ENCODE measurements around the gene PEMT. TPM values are rescaled to one million over a fixed set of nuclear protein-coding genes. Genes with fewer than 3 reads are reported as not detected.

PEMT gene
- total RNA-seq, 2 donors from 2014 or later, result 38.3 to 52.7 TPM

DNA sequence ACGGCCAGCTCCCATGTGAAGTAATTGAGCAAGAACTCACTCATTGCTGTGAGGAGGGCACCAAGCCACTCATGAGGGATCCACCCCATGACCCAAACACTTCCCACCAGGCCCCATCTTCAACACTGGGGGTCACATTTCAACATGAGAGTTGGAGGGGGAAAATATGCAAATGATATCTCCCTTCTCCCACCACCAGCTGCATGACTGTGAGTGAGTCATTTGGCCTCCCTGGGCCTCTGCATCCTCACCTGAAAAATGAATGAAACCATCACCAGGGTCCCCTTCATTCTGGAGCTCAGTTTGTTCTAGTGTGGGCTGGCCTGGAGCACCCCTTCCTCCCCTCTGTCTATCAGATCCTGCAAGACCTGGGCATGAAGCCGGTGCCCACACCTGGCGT is 121.5 kb downstream of the PEMT start:
- Mint-ChIP-seq H3K4me1 (no peaks in the 10 kb centered on the region), H3K4me3 (no peak overlapping the region), H3K27ac (no peak overlapping the region), H3K9me3 (no peaks in the 10 kb centered on the region), H3K36me3 (ENCODE audit: low read depth) (no peaks in the 10 kb centered on the region), H3K27me3 (ENCODE audit: insufficient read depth) (peaks cover 17% of the 10 kb centered on the region)
- TF ChIP-seq CTCF (conservative IDR thresholded peaks at IDR 0.05), result no peak
- peaks cover 9% of the 10 kb centered on the region for H3K27me3 ChIP-seq (ENCODE audit: control insufficient read depth, insufficient read depth, low read length, poor library complexity, severe bottlenecking)
- 88 to 97% methylated on average over 3 of the region's 3 CpGs for WGBS, 2 experiments (ENCODE audit: insufficient coverage in 1 of 2, insufficient read length in 1 of 2)
- H3K9ac ChIP-seq (ENCODE audit: extremely low read depth, low read length, poor library complexity, severe bottlenecking), result no peak overlapping the region
- H3K9me3 ChIP-seq (ENCODE audit: control insufficient read depth, low read length), result no peaks in the 10 kb centered on the region
- no peak for DNase-seq
- H3K4me1 ChIP-seq (ENCODE audit: control insufficient read depth, insufficient read depth, low read length), result no peaks in the 10 kb centered on the region
- H3K36me3 ChIP-seq (ENCODE audit: control insufficient read depth, insufficient read depth, low read length), result no peaks in the 10 kb centered on the region
- no peak overlapping the region for H3K4me3 ChIP-seq (ENCODE audit: low read length)
- no peak overlapping the region for H3K27ac ChIP-seq (ENCODE audit: low read depth, low read length)

- H3K27me3 Mint-ChIP-seq (ENCODE audit: insufficient read depth), result peaks cover 24% of the 10 kb centered on the region
- H3K9ac ChIP-seq (ENCODE audit: extremely low read depth, low read length, poor library complexity, severe bottlenecking), result no peak overlapping the region
- no peak overlapping the region for H3K4me3 Mint-ChIP-seq
- H3K36me3 ChIP-seq (ENCODE audit: control insufficient read depth, insufficient read depth, low read length), result no peaks in the 10 kb centered on the region
- H3K4me1 Mint-ChIP-seq, result no peaks in the 10 kb centered on the region
- no peak overlapping the region for H3K4me3 ChIP-seq (ENCODE audit: low read length)
- no peaks in the 10 kb centered on the region for H3K36me3 Mint-ChIP-seq (ENCODE audit: low read depth)
- no peak for DNase-seq
- no peak overlapping the region for H3K27ac Mint-ChIP-seq
- no peak for TF ChIP-seq CTCF (conservative IDR thresholded peaks at IDR 0.05)
- H3K9me3 Mint-ChIP-seq, result no peaks in the 10 kb centered on the region
- no peak overlapping the region for H3K27ac ChIP-seq (ENCODE audit: low read depth, low read length)
- H3K9me3 ChIP-seq (ENCODE audit: control insufficient read depth, low read length), result no peaks in the 10 kb centered on the region
- WGBS, 2 experiments (ENCODE audit: insufficient coverage in 1 of 2, insufficient read length in 1 of 2), result 88 to 100% methylated on average over 1 to 4 of the region's 4 CpGs
- no peaks in the 10 kb centered on the region for H3K4me1 ChIP-seq (ENCODE audit: control insufficient read depth, insufficient read depth, low read length)
- peaks cover 14% of the 10 kb centered on the region for H3K27me3 ChIP-seq (ENCODE audit: control insufficient read depth, insufficient read depth, low read length, poor library complexity, severe bottlenecking)
Measured at GRCh38 chr17:17469358-17469757, 122.2 kb downstream of the PEMT start.

GRCh38 chr17:17468217-17469010 is 123.1 kb downstream of the PEMT start:
- Histone ChIP-seq H3K27me3 (ENCODE audit: control insufficient read depth, insufficient read depth, low read length, poor library complexity, severe bottlenecking) (peaks cover 14% of the 10 kb centered on the region), H3K27ac (ENCODE audit: low read depth, low read length) (no peak overlapping the region), H3K4me3 (ENCODE audit: low read length) (no peak overlapping the region), H3K9me3 (ENCODE audit: control insufficient read depth, low read length) (no peaks in the 10 kb centered on the region), H3K4me1 (ENCODE audit: control insufficient read depth, insufficient read depth, low read length) (no peaks in the 10 kb centered on the region), H3K36me3 (ENCODE audit: control insufficient read depth, insufficient read depth, low read length) (no peaks in the 10 kb centered on the region), H3K9ac (ENCODE audit: extremely low read depth, low read length, poor library complexity, severe bottlenecking) (no peak overlapping the region)
- no peaks in the 10 kb centered on the region for H3K4me1 Mint-ChIP-seq
- no peaks in the 10 kb centered on the region for H3K9me3 Mint-ChIP-seq
- H3K27me3 Mint-ChIP-seq (ENCODE audit: insufficient read depth), result peaks cover 29% of the 10 kb centered on the region
- TF ChIP-seq CTCF (conservative IDR thresholded peaks at IDR 0.05), result no peak
- no peak overlapping the region for H3K27ac Mint-ChIP-seq
- H3K4me3 Mint-ChIP-seq, result no peak overlapping the region
- DNase-seq, result no peak
- H3K36me3 Mint-ChIP-seq (ENCODE audit: low read depth), result no peaks in the 10 kb centered on the region
- 85 to 92% methylated on average over 4 to 5 of the region's 5 CpGs for WGBS, 2 experiments (ENCODE audit: insufficient coverage in 1 of 2, insufficient read length in 1 of 2)
